OCI-LY3 (cell line): Measurements from ENCODE around the gene HSPG2.

Experiments
- CTCF ChIP-seq: fragments of 200-600, 300-600 bp; sonication (generic); IDR thresholded peaks from 2 replicates; pipeline ENCODE4 v1.5.1; 2014; ENCODE audit warnings: antibody characterized with exemption, low read length, low read depth
- EZH2phosphoT487 ChIP-seq: fragments of 200-600 bp; shearing (Covaris generic); IDR thresholded peaks from 2 replicates; pipeline ENCODE4 v1.6.1; 2018; ENCODE audit warnings: antibody characterized with exemption, mixed run types, low read depth

GRCh38 chr1:21834666-21835065 lies 102.4 kb downstream of the HSPG2 start:
- no peak for TF ChIP-seq CTCF
- TF ChIP-seq EZH2phosphoT487, result no peak
